ENCODE measurements around the gene URB1.

URB1 gene

DNA sequence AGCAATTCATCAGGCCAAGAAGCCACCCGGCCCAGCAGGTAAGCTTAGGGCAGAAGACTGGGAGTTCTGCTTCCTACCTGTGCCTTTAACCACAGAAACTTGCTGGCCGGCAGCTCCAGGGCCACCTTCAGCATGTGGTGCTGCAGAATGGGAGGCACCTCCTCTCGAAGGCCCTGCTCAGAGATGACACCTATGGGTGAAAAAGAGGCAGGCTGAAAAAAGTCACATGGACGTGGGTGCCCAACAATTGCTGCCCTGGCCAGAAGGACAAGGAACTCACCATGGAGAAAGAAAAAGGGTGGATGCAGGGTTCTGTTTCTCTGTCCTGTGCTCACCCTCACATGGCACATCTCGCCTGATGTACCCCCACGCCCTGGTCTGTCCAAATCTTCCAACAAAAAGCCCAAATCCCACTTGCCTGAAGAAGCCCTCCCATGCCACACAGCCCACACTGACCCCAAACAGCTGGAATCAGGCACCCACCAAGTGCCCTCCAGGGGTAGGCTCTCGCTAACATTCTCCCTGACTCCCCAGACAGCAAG, 33.0 kb downstream of the URB1 start:
- H3K9me2 ChIP-seq (replicated peaks; ENCODE audit: insufficient read depth, low read length) = no peaks in the 10 kb centered on the region
- TF ChIP-seq, protein P1, sequence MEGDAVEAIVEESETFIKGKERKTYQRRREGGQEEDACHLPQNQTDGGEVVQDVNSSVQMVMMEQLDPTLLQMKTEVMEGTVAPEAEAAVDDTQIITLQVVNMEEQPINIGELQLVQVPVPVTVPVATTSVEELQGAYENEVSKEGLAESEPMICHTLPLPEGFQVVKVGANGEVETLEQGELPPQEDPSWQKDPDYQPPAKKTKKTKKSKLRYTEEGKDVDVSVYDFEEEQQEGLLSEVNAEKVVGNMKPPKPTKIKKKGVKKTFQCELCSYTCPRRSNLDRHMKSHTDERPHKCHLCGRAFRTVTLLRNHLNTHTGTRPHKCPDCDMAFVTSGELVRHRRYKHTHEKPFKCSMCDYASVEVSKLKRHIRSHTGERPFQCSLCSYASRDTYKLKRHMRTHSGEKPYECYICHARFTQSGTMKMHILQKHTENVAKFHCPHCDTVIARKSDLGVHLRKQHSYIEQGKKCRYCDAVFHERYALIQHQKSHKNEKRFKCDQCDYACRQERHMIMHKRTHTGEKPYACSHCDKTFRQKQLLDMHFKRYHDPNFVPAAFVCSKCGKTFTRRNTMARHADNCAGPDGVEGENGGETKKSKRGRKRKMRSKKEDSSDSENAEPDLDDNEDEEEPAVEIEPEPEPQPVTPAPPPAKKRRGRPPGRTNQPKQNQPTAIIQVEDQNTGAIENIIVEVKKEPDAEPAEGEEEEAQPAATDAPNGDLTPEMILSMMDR (IDR thresholded peaks at IDR 0.05; ENCODE audit: insufficient read depth, low read length, poor library complexity, severe bottlenecking) = no peak
- TF ChIP-seq EZH2phosphoT487 (conservative IDR thresholded peaks at IDR 0.05; ENCODE audit: low read length) = no peak
- H3K9ac ChIP-seq (ENCODE audit: low read length) = no peak overlapping the region
- H2AFZ ChIP-seq (ENCODE audit: low read depth, low read length, severe bottlenecking) = no peak overlapping the region
- H3K27me3 ChIP-seq (ENCODE audit: low read length) = no peaks in the 10 kb centered on the region
- no peak overlapping the region for H3K4me3 ChIP-seq (ENCODE audit: insufficient read depth, low read length, poor library complexity, severe bottlenecking)
- no peaks in the 10 kb centered on the region for H4K20me1 ChIP-seq (ENCODE audit: low read depth, low read length)
- H3K79me2 ChIP-seq (ENCODE audit: insufficient read depth, low read length) = no peaks in the 10 kb centered on the region
- H3K27ac ChIP-seq (ENCODE audit: low read depth, low read length) = no peak overlapping the region
- no peaks in the 10 kb centered on the region for H3F3A ChIP-seq (ENCODE audit: insufficient read depth)
- H3K4me2 ChIP-seq (ENCODE audit: low read depth, low read length, poor library complexity, severe bottlenecking) = no peak overlapping the region
- H3K36me3 ChIP-seq (ENCODE audit: low read length) = peaks cover 9% of the 10 kb centered on the region; the same call in 1 of the 2 replicates
- no peaks in the 10 kb centered on the region for H3K9me3 ChIP-seq (ENCODE audit: insufficient read depth, low read length)

DNA sequence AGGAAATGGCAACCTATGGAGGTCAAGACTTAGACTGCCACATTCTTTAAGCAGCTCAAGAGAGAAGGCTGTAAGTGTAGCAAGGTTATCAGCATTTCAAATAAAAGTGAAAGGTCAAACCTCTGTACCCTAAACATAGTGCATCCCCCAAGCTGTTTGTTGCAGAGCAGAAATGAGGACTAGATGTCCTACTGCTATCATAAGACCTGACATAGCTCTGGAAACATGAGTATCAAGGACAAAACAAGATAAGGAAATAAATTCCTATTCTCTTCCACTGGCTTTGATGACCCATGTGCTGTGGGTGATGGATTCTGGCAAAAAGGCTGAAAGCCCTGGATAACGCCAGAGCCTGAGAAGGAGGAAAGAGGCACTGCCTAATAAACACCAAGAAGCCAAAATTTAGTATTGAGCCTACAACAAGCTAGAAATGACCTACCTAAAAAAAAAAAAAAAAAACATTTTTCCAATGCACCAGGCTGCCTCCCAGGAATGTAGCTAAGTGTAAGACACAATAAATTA, 35.9 kb downstream of the URB1 start:
- Histone ChIP-seq H3K4me2 (ENCODE audit: low read depth, low read length, poor library complexity, severe bottlenecking) (no peak overlapping the region), H3K4me3 (ENCODE audit: insufficient read depth, low read length, poor library complexity, severe bottlenecking) (no peak overlapping the region), H3K27me3 (ENCODE audit: low read length) (no peaks in the 10 kb centered on the region), H3K36me3 (ENCODE audit: low read length) (peaks cover 12% of the 10 kb centered on the region; the same call in 1 of the 2 replicates), H3K9me2 (replicated peaks; ENCODE audit: insufficient read depth, low read length) (no peaks in the 10 kb centered on the region), H3K27ac (ENCODE audit: low read depth, low read length) (no peak overlapping the region), H3K9me3 (ENCODE audit: insufficient read depth, low read length) (no peaks in the 10 kb centered on the region), H3K79me2 (ENCODE audit: insufficient read depth, low read length) (no peaks in the 10 kb centered on the region), H3K9ac (ENCODE audit: low read length) (no peak overlapping the region), H2AFZ (ENCODE audit: low read depth, low read length, severe bottlenecking) (no peak overlapping the region), H4K20me1 (ENCODE audit: low read depth, low read length) (no peaks in the 10 kb centered on the region), H3F3A (ENCODE audit: insufficient read depth) (no peaks in the 10 kb centered on the region)
- TF ChIP-seq, protein P1 (IDR thresholded peaks at IDR 0.05; ENCODE audit: insufficient read depth, low read length, poor library complexity, severe bottlenecking) = no peak
- no peak for TF ChIP-seq EZH2phosphoT487 (conservative IDR thresholded peaks at IDR 0.05; ENCODE audit: low read length)

- Histone ChIP-seq H3K27ac (ENCODE audit: low read depth, low read length) (no peak overlapping the region), H4K20me1 (ENCODE audit: low read depth, low read length) (no peaks in the 10 kb centered on the region), H3F3A (ENCODE audit: insufficient read depth) (no peaks in the 10 kb centered on the region), H3K9ac (ENCODE audit: low read length) (no peak overlapping the region), H3K9me2 (replicated peaks; ENCODE audit: insufficient read depth, low read length) (no peaks in the 10 kb centered on the region), H3K9me3 (ENCODE audit: insufficient read depth, low read length) (no peaks in the 10 kb centered on the region), H3K4me3 (ENCODE audit: insufficient read depth, low read length, poor library complexity, severe bottlenecking) (no peak overlapping the region), H3K79me2 (ENCODE audit: insufficient read depth, low read length) (no peaks in the 10 kb centered on the region), H3K36me3 (ENCODE audit: low read length) (peaks cover 5% of the 10 kb centered on the region; the same call in 1 of the 2 replicates), H3K27me3 (ENCODE audit: low read length) (no peaks in the 10 kb centered on the region), H2AFZ (ENCODE audit: low read depth, low read length, severe bottlenecking) (no peak overlapping the region), H3K4me2 (ENCODE audit: low read depth, low read length, poor library complexity, severe bottlenecking) (no peak overlapping the region)
- no peak for TF ChIP-seq EZH2phosphoT487 (conservative IDR thresholded peaks at IDR 0.05; ENCODE audit: low read length)
- TF ChIP-seq, protein P1 (IDR thresholded peaks at IDR 0.05; ENCODE audit: insufficient read depth, low read length, poor library complexity, severe bottlenecking) = no peak
Observed at GRCh38 chr21:32353002-32353711, 39.7 kb downstream of the URB1 start.
